Neural progenitor cell (in vitro differentiated cells): Measurements from ENCODE around the gene PRUNE2.

Experiments used
- CTCF ChIP-seq: fragments of 200-600 bp; sonication (generic); IDR thresholded peaks from 2 replicates; pipeline ENCODE4 v1.5.1; 2017; ENCODE audit warnings: antibody characterized with exemption, mild to moderate bottlenecking
- EZH2 ChIP-seq: fragments of 200-600 bp; sonication (generic); IDR thresholded peaks from 2 replicates; pipeline ENCODE4 v1.6.1; 2017; ENCODE audit warnings: antibody characterized with exemption, mild to moderate bottlenecking, moderate library complexity
- EZH2phosphoT487 ChIP-seq: fragments of 200-600 bp; sonication (generic); IDR thresholded peaks from 2 replicates; pipeline ENCODE4 v1.6.1; 2017; ENCODE audit warnings: antibody characterized with exemption

DNA sequence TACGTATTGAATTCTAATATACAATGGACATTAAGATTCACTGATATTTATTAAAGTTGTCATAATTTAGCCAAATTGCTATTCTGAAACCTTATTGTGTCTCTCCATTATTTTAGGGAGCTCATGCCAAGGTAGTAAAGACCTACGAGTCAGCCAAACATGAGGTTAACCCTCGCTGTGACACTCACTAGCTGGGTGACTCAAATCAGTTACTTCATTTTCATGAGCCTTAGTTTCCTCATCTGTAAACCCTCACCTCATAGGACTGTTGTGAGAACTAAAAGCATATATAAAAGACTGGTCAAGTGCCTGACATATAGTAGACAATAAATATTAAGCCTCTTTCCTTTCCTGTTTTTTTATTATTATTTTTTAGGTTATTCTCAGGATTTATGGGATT is 185.7 kb downstream of the PRUNE2 start:
- no peak for TF ChIP-seq CTCF
- TF ChIP-seq EZH2: no peak
- TF ChIP-seq EZH2phosphoT487: no peak
